T-helper 1 cell treated with Interleukin-12 subunit alpha and Interleukin-12 subunit beta and Interleukin-4 antibody, amounts not matched to agents 30 μg/mL and 1 μg/mL, for 36 hours (primary cell): ENCODE measurements around the gene AIG1.
"Not testable (repeated sequence)": the region's sequence is repeated elsewhere in the genome, so short reads cannot be mapped to it uniquely, and the experiment has no call there.

Experiments used
- H3K27ac Mint-ChIP-seq: one replicate; pipeline ENCODE4 v1.8.0; 2021; ENCODE audit warnings: mild to moderate bottlenecking, mixed read lengths
- H3K27me3 Mint-ChIP-seq: one replicate; pipeline ENCODE4 v1.8.0; 2021; ENCODE audit warnings: low read depth, mixed read lengths
- H3K36me3 Mint-ChIP-seq: one replicate; pipeline ENCODE4 v1.8.0; 2021; ENCODE audit warnings: low read depth, mixed read lengths
- H3K4me1 Mint-ChIP-seq: one replicate; pipeline ENCODE4 v1.8.0; 2021; ENCODE audit warnings: low read depth, mixed read lengths
- H3K4me3 Mint-ChIP-seq: one replicate; pipeline ENCODE4 v1.8.0; 2021; ENCODE audit warnings: mild to moderate bottlenecking, moderate library complexity, mixed read lengths
- H3K9me3 Mint-ChIP-seq: one replicate; pipeline ENCODE4 v1.8.0; 2021; ENCODE audit warnings: mixed read lengths

Gene AIG1

DNA sequence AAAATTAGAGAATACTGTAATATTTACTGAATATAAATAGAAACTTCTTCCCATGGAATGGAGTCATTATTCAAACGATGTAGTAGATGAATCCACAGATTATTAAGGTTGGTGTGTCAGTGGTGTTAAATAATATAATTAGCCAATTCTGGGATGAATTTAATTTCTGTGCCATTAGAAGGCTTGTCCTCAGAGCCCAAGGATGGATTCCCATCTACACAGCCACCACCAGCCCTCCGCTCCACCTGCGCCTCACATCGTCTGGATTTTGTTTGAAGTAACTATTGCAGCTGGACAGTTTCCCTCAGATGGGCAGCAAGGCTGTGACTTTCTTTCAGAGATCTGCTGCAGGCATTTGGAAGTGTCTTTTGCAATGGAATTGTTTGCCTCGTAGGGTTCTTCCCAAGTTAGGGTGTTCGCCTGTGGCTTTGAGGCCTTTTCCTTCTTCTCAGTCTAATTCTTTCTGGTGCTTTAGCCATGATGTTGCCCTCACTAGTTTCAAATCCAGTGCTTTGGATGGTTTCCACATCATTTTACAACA is 104.7 kb downstream of the AIG1 start:
- H3K27me3 Mint-ChIP-seq = no peaks in the 10 kb centered on the region
- H3K4me3 Mint-ChIP-seq = no peak overlapping the region
- no peak overlapping the region for H3K27ac Mint-ChIP-seq
- no peaks in the 10 kb centered on the region for H3K36me3 Mint-ChIP-seq
- H3K9me3 Mint-ChIP-seq = no peaks in the 10 kb centered on the region
- H3K4me1 Mint-ChIP-seq = no peaks in the 10 kb centered on the region

DNA sequence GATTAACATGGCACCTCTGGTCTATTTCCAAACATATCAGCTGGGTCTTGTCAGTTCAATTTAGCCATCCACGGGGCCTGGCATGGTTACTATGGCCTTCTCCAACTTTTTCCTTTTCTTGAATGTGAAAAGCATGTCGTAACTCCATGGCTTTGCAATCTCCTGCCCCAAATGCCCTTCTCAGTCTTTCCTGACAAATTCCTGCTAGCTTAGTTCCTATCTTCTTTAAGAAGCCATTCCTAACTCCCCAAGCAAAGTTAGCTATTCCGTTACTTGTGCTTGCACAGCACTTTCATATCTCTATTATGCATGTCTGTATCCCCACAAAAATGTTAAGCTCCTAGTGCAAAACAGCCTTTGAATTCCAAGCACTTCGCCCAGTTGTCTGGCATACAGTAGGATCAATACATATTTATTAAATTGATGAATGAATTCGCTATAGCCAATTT is 105.6 kb downstream of the AIG1 start:
- H3K4me3 Mint-ChIP-seq = no peak overlapping the region

DNA sequence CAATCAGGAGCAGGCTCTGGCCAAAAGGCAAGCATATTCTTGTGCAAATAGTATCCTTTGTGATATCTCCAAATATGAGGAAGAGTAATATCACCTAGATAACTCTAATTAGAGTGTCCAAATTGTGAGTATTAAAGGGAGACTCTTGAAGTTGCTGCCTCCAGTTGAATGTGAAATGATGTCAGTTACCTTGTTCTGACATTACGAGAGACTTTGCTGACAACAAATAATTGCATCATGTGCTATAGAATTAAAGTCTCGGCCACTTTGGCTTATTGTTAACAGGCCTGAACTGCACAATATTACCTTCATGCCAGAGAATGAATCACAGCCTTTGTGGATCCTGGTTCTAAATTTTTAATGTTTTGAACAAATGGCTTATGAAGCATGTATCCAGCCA is 106.5 kb downstream of the AIG1 start:
- Mint-ChIP-seq H3K36me3 (no peaks in the 10 kb centered on the region), H3K27ac (no peak overlapping the region), H3K9me3 (no peaks in the 10 kb centered on the region), H3K27me3 (no peaks in the 10 kb centered on the region), H3K4me1 (no peaks in the 10 kb centered on the region), H3K4me3 (no peak overlapping the region)

More for the DNA sequence above, 105.6 kb downstream of the AIG1 start:
- Mint-ChIP-seq H3K36me3 (no peaks in the 10 kb centered on the region), H3K9me3 (no peaks in the 10 kb centered on the region), H3K27me3 (no peaks in the 10 kb centered on the region), H3K27ac (no peak overlapping the region), H3K4me1 (no peaks in the 10 kb centered on the region)

DNA sequence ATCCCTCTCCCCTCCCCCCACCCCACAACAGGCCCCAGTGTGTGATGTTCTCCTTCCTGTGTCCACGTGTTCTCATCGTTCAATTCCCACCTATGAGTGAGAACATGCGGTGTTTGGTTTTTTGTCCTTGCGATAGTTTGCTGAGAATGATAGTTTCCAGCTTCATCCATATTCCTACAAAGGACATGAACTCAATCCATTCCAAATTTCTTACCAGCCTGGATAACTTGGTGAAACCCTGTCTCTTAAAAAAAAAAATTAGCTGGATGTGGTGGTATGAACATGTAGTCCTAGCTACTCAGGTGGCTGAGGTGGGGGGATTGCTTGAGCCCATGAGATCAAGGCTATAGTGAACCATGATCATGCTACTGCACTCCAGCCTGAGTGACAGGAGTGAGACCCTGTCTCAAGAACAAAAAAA is 107.7 kb downstream of the AIG1 start:
- not testable (repeated sequence) for H3K36me3 Mint-ChIP-seq, H3K4me1 Mint-ChIP-seq, H3K27me3 Mint-ChIP-seq, H3K4me3 Mint-ChIP-seq, H3K27ac Mint-ChIP-seq, H3K9me3 Mint-ChIP-seq

DNA sequence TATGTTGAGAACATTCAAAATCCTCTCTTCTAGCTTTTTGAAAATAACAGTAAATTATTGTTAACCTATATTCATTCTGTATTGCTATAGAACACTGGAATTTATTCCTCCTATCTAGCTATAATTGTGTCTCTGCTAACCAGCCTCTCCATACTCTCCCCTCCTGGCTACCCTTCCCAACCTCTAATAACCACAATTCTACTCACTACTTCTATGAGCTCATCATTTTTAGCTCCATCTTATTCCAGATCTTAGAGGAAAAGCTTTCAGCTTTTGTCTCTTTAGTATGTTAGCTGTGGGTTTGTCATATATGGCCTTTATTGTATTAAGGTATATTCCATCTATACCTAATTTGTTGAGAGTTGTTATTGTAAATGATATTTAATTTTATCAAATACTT is 108.8 kb downstream of the AIG1 start:
- H3K4me1 Mint-ChIP-seq = no peaks in the 10 kb centered on the region
- peaks cover 5% of the 10 kb centered on the region for H3K36me3 Mint-ChIP-seq
- peaks cover 6% of the 10 kb centered on the region for H3K9me3 Mint-ChIP-seq
- H3K27me3 Mint-ChIP-seq = no peaks in the 10 kb centered on the region
- no peak overlapping the region for H3K4me3 Mint-ChIP-seq
- H3K27ac Mint-ChIP-seq = no peak overlapping the region

DNA sequence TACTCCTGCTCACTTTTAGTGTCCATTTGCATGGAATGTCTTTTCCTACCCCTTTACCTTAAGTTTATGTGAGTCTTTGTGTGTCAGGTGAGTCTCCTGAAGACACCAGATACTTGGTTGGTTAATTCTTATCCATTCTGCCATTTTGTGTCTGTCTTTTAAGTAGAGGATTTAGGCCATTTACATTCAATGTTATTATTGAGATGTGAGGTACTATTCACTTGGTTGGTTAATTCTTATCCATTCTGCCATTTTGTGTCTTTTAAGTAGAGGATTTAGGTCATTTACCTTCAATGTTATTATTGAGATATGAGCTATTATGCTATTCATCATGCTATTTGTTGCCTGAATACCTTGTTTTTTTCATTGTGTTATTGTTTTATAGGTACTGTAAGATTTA is 113.8 kb downstream of the AIG1 start:
- no peak overlapping the region for H3K27ac Mint-ChIP-seq
- H3K9me3 Mint-ChIP-seq = peaks cover 29% of the 10 kb centered on the region
- no peaks in the 10 kb centered on the region for H3K4me1 Mint-ChIP-seq
- H3K4me3 Mint-ChIP-seq = no peak overlapping the region
- H3K27me3 Mint-ChIP-seq = no peaks in the 10 kb centered on the region
- H3K36me3 Mint-ChIP-seq = peaks cover 11% of the 10 kb centered on the region

DNA sequence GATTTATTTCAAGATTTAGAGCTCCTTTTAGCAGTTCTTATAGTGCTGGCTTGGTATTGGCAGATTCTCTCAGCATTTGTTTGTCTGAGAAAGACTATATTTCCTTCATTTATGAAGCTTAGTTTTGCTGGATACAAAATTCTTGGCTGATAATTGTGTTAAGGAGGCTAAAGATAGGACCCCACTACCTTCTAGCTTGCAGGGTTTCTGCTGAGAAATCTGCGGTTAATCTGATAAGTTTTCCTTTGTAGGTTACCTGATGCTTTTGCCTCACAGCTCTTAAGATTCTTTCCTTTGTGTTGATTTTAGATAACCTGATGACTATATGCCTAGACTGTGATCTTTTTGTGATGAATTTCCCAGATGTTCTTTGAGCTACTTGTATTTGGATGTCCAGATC is 114.3 kb downstream of the AIG1 start:
- Mint-ChIP-seq H3K27ac (no peak overlapping the region), H3K27me3 (no peaks in the 10 kb centered on the region), H3K4me1 (no peaks in the 10 kb centered on the region), H3K4me3 (no peak overlapping the region), H3K9me3 (peaks cover 29% of the 10 kb centered on the region), H3K36me3 (peaks cover 11% of the 10 kb centered on the region)

DNA sequence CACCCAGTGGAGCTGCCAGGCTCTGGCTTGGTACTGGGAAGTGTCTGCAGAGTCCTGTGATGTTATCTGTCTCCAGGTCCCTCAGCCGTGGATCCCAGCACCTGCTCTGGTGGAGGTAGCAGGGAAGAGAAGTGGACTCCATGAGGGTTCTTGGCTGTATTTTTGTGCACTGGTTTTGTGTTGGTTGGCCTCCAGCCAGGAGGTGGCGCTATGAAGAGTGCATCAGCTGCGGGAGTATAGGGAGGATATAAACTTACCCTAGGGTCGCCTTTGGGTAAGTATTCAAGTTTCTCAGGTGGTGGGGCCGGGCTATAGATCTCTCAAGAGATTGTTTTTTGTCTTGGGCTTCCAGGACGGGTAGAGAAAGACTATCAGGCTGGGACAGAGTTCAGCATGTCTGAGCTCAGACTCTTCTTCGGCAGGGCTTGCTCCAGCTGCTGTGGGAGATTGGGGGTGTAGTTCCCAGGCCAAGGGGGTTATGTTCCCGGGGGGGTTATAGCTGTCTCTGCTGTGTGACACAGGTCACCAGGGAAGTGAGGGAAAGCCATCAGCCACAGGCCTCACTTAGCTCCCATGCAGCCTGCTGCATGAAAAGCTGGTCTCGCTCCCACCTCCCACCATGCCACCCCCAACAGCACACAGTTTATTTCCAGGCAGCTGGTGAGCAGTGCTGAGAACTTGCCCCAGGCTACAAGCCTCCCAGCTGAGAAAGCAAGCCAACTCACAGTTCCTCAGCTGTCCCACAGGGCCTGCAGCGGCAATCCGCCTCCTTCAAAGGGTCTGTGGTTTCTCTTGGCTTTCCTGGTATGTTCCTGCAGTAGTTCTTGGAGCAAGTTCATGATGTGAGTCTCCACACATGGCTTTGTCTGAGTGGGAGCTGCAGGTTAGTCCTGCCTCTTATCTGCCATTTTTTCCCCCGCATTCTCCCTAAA is 115.7 kb downstream of the AIG1 start:
- Mint-ChIP-seq H3K4me1 (no peaks in the 10 kb centered on the region), H3K4me3 (no peak overlapping the region), H3K36me3 (peaks cover 11% of the 10 kb centered on the region), H3K9me3 (peaks cover 29% of the 10 kb centered on the region), H3K27ac (no peak overlapping the region), H3K27me3 (no peaks in the 10 kb centered on the region)

DNA sequence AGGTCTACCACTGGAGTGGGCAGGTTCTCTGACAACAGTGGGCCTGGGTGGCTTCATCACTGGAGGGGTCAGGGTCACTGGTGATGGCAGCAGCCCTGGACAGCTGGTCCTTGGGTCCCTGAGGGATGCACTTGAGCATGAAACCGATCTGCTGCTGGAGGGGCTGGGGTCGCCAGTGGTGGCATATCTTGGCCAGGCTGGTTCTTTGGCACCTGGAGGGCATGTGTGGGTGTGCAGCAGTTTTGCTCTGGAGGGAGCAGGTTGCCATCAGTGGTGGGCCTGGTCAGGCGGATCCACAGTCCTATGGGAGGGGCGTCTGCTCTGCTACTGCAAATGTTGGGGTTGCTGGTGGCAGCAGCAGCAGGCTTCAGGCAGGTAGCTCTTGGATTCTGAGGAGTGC is 117.0 kb downstream of the AIG1 start:
- H3K9me3 Mint-ChIP-seq = peaks cover 29% of the 10 kb centered on the region
- H3K4me3 Mint-ChIP-seq = no peak overlapping the region
- peaks cover 11% of the 10 kb centered on the region for H3K36me3 Mint-ChIP-seq
- H3K27me3 Mint-ChIP-seq = no peaks in the 10 kb centered on the region
- H3K4me1 Mint-ChIP-seq = no peaks in the 10 kb centered on the region
- H3K27ac Mint-ChIP-seq = no peak overlapping the region

DNA sequence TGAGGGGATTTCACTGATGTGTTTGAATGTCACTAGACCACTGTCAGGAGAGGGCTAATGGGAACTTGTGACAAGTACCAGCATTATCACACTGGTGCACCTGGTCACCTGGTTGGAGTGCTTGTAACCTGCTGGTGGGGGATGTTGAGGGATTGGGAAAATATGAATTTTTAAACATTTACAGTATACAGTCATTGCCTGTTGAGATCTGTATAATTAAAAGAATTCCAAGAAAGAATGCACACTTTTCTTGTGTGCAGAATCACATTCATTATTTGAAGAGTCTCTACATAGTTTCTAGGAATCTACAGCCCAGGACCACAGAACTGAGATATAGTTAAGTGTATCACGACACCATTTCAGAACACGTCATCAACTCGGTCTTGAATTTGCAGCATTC is 118.4 kb downstream of the AIG1 start:
- H3K9me3 Mint-ChIP-seq = peaks cover 25% of the 10 kb centered on the region
- H3K4me3 Mint-ChIP-seq = no peak overlapping the region
- H3K4me1 Mint-ChIP-seq = no peaks in the 10 kb centered on the region
- peaks cover 7% of the 10 kb centered on the region for H3K36me3 Mint-ChIP-seq
- H3K27me3 Mint-ChIP-seq = no peaks in the 10 kb centered on the region
- H3K27ac Mint-ChIP-seq = no peak overlapping the region

DNA sequence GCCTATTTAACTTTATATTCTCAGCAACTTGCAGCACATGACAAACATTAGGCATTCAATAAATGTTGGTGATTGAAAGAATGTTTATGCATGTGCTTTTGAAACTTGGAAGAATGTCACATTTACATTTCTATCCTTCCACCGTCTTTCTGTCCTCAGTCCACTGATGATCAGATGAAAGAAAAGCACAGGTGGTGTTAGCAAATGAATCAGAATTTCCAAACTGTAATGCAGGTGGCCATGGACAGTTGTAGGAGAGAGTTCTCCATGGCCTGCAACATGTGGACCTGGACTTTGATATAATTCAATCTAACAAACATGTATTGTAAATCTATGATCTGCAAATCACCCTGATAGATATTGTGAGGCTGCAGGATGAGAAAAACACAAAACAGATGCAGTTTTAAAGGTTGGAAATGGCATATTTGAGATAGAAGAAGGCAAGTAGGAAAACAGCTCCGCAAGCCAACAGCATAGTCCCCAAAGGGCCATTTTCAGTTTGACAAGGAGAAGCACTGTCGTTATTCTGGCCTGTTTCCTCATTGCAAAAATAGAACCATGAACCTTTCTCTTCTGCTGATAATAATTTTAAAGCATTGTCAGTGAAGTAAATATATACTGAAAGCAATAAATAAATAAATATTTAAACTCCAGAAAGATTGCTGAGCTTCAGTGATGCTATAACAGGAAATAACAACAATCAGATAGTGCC is 119.4 kb downstream of the AIG1 start:
- Mint-ChIP-seq H3K27ac (no peak overlapping the region), H3K4me1 (no peaks in the 10 kb centered on the region), H3K4me3 (no peak overlapping the region), H3K27me3 (no peaks in the 10 kb centered on the region), H3K9me3 (peaks cover 19% of the 10 kb centered on the region), H3K36me3 (peaks cover 6% of the 10 kb centered on the region)

DNA sequence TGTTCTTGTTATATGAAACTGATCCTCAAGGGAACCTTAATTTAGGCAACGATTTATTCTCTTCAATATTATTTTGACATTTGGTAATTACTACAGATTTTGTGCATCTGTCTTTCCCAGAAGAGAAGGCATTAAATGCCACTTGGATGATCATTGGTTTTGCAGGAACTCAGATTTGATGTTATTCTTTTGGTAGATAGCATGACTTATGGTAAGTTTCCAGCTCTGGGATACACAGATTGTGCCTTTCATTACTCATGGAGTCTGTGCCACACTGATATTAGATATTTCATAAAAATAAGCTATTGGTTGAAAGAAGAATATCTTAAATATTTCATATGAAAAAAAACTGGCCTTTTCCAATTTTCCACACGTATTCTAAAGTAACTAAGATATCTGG is 120.1 kb downstream of the AIG1 start:
- peaks cover 2% of the 10 kb centered on the region for H3K36me3 Mint-ChIP-seq
- H3K4me1 Mint-ChIP-seq = no peaks in the 10 kb centered on the region
- no peak overlapping the region for H3K27ac Mint-ChIP-seq
- peaks cover 12% of the 10 kb centered on the region for H3K9me3 Mint-ChIP-seq
- H3K27me3 Mint-ChIP-seq = no peaks in the 10 kb centered on the region
- H3K4me3 Mint-ChIP-seq = no peak overlapping the region

DNA sequence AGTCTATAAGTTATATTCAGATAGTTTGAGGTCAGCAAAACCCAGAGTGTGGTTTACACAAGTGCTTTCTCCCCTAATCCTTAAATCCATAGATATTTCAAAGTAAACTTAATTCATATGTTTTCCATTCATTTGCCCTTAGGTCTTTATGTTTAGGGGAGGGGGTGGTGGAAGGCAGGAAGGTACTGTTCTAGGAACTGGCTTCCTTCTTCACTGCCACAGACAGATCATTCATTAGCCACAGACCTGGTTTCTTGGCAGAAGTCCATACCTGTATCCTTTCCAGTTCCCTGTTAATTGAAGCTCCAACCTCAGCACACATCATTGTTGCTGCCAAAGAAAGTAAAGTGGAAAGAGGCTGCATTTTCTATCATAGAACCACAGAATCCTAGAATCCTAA is 123.0 kb downstream of the AIG1 start:
- Mint-ChIP-seq H3K36me3 (no peaks in the 10 kb centered on the region), H3K27me3 (no peaks in the 10 kb centered on the region)

DNA sequence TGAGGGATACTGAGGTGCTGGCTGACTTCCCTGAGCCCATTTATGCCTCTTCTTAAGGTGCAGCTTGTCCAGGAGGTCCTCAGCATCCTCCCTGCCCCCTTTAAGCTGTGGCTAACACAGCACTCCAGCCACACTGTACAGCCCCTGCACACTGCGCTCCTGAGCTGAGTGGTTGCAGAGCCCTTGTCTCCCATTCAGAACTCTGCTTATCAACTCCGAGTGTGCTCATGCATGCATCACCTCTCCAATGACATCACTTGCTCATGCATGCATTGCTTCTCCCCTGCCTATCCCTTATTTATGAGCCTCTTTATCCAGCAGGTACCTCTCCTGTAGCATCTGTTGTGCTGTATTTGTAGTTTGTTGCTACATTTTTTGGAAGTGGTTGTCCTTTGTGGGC is 124.6 kb downstream of the AIG1 start:
- Mint-ChIP-seq H3K9me3 (no peaks in the 10 kb centered on the region), H3K27ac (no peak overlapping the region), H3K36me3 (no peaks in the 10 kb centered on the region), H3K4me1 (no peaks in the 10 kb centered on the region), H3K27me3 (no peaks in the 10 kb centered on the region), H3K4me3 (no peak overlapping the region)

More for the DNA sequence above, 123.0 kb downstream of the AIG1 start:
- H3K27ac Mint-ChIP-seq = no peak overlapping the region
- no peak overlapping the region for H3K4me3 Mint-ChIP-seq
- no peaks in the 10 kb centered on the region for H3K4me1 Mint-ChIP-seq
- H3K9me3 Mint-ChIP-seq = no peaks in the 10 kb centered on the region
